OCI-LY1 (cell line): ENCODE results near the gene CDC42.

ENCODE experiments used
- H2AFZ ChIP-seq: fragments of 200-600 bp; sonication (generic), shearing (Covaris generic); 2 replicates; pipeline ENCODE4 v1.6.0; 2014; ENCODE audit warnings: antibody characterized with exemption, mild to moderate bottlenecking, low read length
- H3F3A ChIP-seq: fragments of 200-600 bp; sonication (generic), shearing (Covaris generic); 2 replicates; pipeline ENCODE4 v1.6.0; 2014; ENCODE audit warnings: mild to moderate bottlenecking, antibody characterized with exemption, low read length, moderate library complexity; ENCODE audit not compliant: insufficient read depth
- H3K27ac ChIP-seq: fragments of 200-600 bp; sonication (generic); 2 replicates; pipeline ENCODE4 v1.5.1; 2014; ENCODE audit warnings: low read length, mixed run types, mild to moderate bottlenecking, low read depth; ENCODE audit not compliant: poor library complexity, severe bottlenecking
- H3K27me3 ChIP-seq: fragments of 200-600 bp; sonication (generic); 2 replicates; pipeline ENCODE4 v1.6.0; 2014; ENCODE audit warnings: antibody characterized with exemption, mild to moderate bottlenecking, low read length, moderate library complexity; ENCODE audit not compliant: insufficient read depth
- H3K36me3 ChIP-seq: fragments of 200-600 bp; sonication (generic); 2 replicates; pipeline ENCODE4 v1.6.1; 2014; ENCODE audit warnings: mild to moderate bottlenecking, antibody characterized with exemption, low read length, moderate library complexity, mixed read lengths; ENCODE audit not compliant: insufficient read depth
- H3K4me1 ChIP-seq: fragments of 200-600 bp; sonication (generic); 2 replicates; pipeline ENCODE4 v1.5.1; 2014; ENCODE audit warnings: mild to moderate bottlenecking, low read length, moderate library complexity; ENCODE audit not compliant: insufficient read depth, severe bottlenecking
- H3K4me2 ChIP-seq: fragments of 200-600 bp; sonication (generic), shearing (Covaris generic); 2 replicates; pipeline ENCODE4 v1.6.1; 2014; ENCODE audit warnings: low read length
- H3K4me3 ChIP-seq: fragments of 200-600 bp; sonication (generic); 2 replicates; pipeline ENCODE4 v1.5.1; 2014; ENCODE audit warnings: low read length, low read depth, mild to moderate bottlenecking, mixed read lengths; ENCODE audit not compliant: poor library complexity, severe bottlenecking
- H3K79me2 ChIP-seq: fragments of 200-600 bp; shearing (Covaris generic); 2 replicates; pipeline ENCODE4 v1.6.1; 2016; ENCODE audit warnings: mixed run types, low read length, mixed read lengths; ENCODE audit not compliant: insufficient read depth
- H3K9ac ChIP-seq: fragments of 200-600 bp; sonication (generic), shearing (Covaris generic); 2 replicates; pipeline ENCODE4 v1.6.1; 2014; ENCODE audit warnings: mild to moderate bottlenecking, low read length, mixed read lengths
- H3K9me2 ChIP-seq: fragments of 200-600 bp; sonication (generic), shearing (Covaris generic); 2 replicates; pipeline ENCODE4 v1.6.1; 2014; ENCODE audit warnings: low read depth, mild to moderate bottlenecking, low read length, mixed read lengths
- H3K9me3 ChIP-seq: fragments of 200-600 bp; shearing (Covaris generic); 2 replicates; pipeline ENCODE4 v1.6.1; 2014; ENCODE audit warnings: low read length, mixed read lengths
- H4K20me1 ChIP-seq: fragments of 200-600 bp; sonication (generic), shearing (Covaris generic); 2 replicates; pipeline ENCODE4 v1.6.0; 2016; ENCODE audit warnings: mild to moderate bottlenecking, low read length; ENCODE audit not compliant: insufficient read depth
- EZH2 ChIP-seq: fragments of 200-600 bp; sonication (generic), shearing (Covaris generic); IDR thresholded peaks from 2 replicates; pipeline ENCODE4 v1.8.0; 2017; ENCODE audit warnings: borderline replicate concordance, mixed run types, mild to moderate bottlenecking, antibody characterized with exemption, low read length, moderate library complexity, mixed read lengths
- TF ChIP-seq, protein P1 (sequence below): fragments of 200-600 bp; sonication (generic), shearing (Covaris generic); IDR thresholded peaks from 2 replicates; pipeline ENCODE4 v1.5.1; 2017; ENCODE audit warnings: mild to moderate bottlenecking, antibody characterized with exemption, low read length, moderate library complexity, mixed read lengths

Gene CDC42

GRCh38 chr1:22129501-22130117 is 77.1 kb downstream of the CDC42 start:
- Histone ChIP-seq H3K9me3 (no peaks in the 10 kb centered on the region), H3F3A (no peaks in the 10 kb centered on the region), H4K20me1 (no peaks in the 10 kb centered on the region), H3K27ac (no peak overlapping the region), H3K79me2 (no peaks in the 10 kb centered on the region), H3K36me3 (no peaks in the 10 kb centered on the region), H3K27me3 (peaks cover 10% of the 10 kb centered on the region; the same call in 1 of the 2 replicates), H3K9me2 (no peaks in the 10 kb centered on the region), H3K9ac (no peak overlapping the region), H2AFZ (no peak overlapping the region), H3K4me2 (no peak overlapping the region), H3K4me1 (no peaks in the 10 kb centered on the region), H3K4me3 (no peak overlapping the region)
- TF ChIP-seq, protein P1, sequence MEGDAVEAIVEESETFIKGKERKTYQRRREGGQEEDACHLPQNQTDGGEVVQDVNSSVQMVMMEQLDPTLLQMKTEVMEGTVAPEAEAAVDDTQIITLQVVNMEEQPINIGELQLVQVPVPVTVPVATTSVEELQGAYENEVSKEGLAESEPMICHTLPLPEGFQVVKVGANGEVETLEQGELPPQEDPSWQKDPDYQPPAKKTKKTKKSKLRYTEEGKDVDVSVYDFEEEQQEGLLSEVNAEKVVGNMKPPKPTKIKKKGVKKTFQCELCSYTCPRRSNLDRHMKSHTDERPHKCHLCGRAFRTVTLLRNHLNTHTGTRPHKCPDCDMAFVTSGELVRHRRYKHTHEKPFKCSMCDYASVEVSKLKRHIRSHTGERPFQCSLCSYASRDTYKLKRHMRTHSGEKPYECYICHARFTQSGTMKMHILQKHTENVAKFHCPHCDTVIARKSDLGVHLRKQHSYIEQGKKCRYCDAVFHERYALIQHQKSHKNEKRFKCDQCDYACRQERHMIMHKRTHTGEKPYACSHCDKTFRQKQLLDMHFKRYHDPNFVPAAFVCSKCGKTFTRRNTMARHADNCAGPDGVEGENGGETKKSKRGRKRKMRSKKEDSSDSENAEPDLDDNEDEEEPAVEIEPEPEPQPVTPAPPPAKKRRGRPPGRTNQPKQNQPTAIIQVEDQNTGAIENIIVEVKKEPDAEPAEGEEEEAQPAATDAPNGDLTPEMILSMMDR: no peak
- TF ChIP-seq EZH2: no peak

GRCh38 chr1:22131062-22131461 is 78.6 kb downstream of the CDC42 start:
- H3K27ac ChIP-seq: no peak overlapping the region
- no peaks in the 10 kb centered on the region for H3K9me2 ChIP-seq
- H3K36me3 ChIP-seq: no peaks in the 10 kb centered on the region
- H3K9ac ChIP-seq: no peak overlapping the region
- no peak overlapping the region for H3K4me2 ChIP-seq
- H2AFZ ChIP-seq: no peak overlapping the region
- no peaks in the 10 kb centered on the region for H3K79me2 ChIP-seq
- TF ChIP-seq, protein P1: no peak
- TF ChIP-seq EZH2: no peak
- H3K4me3 ChIP-seq: no peak overlapping the region
- H3F3A ChIP-seq: no peaks in the 10 kb centered on the region
- H4K20me1 ChIP-seq: no peaks in the 10 kb centered on the region
- no peaks in the 10 kb centered on the region for H3K4me1 ChIP-seq
- no peaks in the 10 kb centered on the region for H3K9me3 ChIP-seq
- H3K27me3 ChIP-seq: peaks cover 10% of the 10 kb centered on the region; the same call in 1 of the 2 replicates

DNA sequence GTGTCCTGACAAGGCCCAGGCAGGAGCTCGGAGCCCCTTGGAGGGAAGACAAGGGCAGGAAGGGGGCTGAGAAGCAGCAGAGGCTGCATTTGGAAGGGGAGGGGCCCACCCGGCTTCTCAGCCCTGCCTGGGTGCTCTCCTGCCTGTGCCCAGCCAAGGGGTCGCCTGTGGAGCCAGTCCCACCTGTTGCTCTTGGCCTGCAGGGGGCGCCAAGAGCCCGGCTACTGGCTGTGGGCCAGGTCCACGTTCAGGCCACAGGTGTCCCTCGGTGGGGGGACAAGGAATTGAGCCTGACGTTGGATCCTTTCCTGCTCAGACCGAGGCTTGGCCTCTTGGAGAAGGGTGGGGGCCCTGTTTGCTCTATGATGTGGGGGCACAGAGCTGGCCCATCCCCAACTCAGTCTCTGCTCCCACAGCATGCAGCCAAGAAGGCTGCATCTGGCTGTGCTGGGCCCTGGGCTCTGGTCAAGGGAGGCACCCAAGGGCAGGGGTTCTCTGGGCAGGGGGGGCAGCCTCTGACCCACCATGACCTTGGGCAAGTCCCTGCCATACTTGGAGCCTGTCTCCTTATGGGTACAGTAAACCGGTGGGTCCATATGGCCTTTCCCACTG is 79.5 kb downstream of the CDC42 start:
- Histone ChIP-seq H3F3A (no peaks in the 10 kb centered on the region), H3K4me3 (no peak overlapping the region), H3K9me2 (no peaks in the 10 kb centered on the region), H3K4me2 (no peak overlapping the region), H2AFZ (no peak overlapping the region), H3K9ac (no peak overlapping the region), H4K20me1 (no peaks in the 10 kb centered on the region), H3K27me3 (peaks cover 10% of the 10 kb centered on the region; the same call in 1 of the 2 replicates), H3K27ac (no peak overlapping the region), H3K79me2 (no peaks in the 10 kb centered on the region), H3K9me3 (no peaks in the 10 kb centered on the region), H3K4me1 (no peaks in the 10 kb centered on the region), H3K36me3 (no peaks in the 10 kb centered on the region)
- no peak for TF ChIP-seq EZH2
- TF ChIP-seq, protein P1: peak; percentile 90
